Measurements from ENCODE around the gene DLG2. TPM values are rescaled to one million over a fixed set of nuclear protein-coding genes. Genes with fewer than 3 reads are reported as not detected.

DLG2 gene
- total and polyA plus RNA-seq, 4 donors: 0.30 to 5.5 (median 0.68) TPM

GRCh38 chr11:84564180-84564866 lies 1062.8 kb downstream of the DLG2 start:
- no peaks in the 10 kb centered on the region for H3K9me3 ChIP-seq (ENCODE audit: control insufficient read depth in 4 of 4, low read length in 3 of 4)

GRCh38 chr11:84563356-84563755 lies 1063.8 kb downstream of the DLG2 start:
- Histone ChIP-seq H3K36me3 (ENCODE audit: control insufficient read depth in 4 of 4, insufficient read depth in 3 of 4, low read depth in 1 of 4, low read length in 3 of 4) (no peaks in the 10 kb centered on the region), H3K27me3 (ENCODE audit: control insufficient read depth in 4 of 4, insufficient read depth in 4 of 4, low read length in 3 of 4) (no peaks in the 10 kb centered on the region), H3K27ac (ENCODE audit: low read depth in 1 of 2, low read length in 2 of 2) (no peak overlapping the region), H3K9ac (ENCODE audit: low read depth in 1 of 2, low read length in 2 of 2) (no peak overlapping the region), H3K4me3 (ENCODE audit: low read depth in 1 of 3, low read length in 3 of 3) (no peak overlapping the region), H3K4me1 (ENCODE audit: control insufficient read depth in 4 of 4, insufficient read depth in 4 of 4, low read length in 3 of 4) (peaks cover 3 to 24% (median 16%) of the 10 kb centered on the region in 4 donors), H3K9me3 (ENCODE audit: control insufficient read depth in 4 of 4, low read length in 3 of 4) (no peaks in the 10 kb centered on the region)
- TF ChIP-seq HNF4A (conservative IDR thresholded peaks at IDR 0.05): no peak
- TF ChIP-seq NR2F2 (IDR thresholded peaks at IDR 0.05): no peak
- TF ChIP-seq MAX (IDR thresholded peaks at IDR 0.05): no peak
- TF ChIP-seq RAD21 (IDR thresholded peaks at IDR 0.05): no peak
- no peak for TF ChIP-seq EGR1 (IDR thresholded peaks at IDR 0.05; ENCODE audit: low read depth in 2 of 2)
- TF ChIP-seq REST (IDR thresholded peaks at IDR 0.05): no peak
- TF ChIP-seq FOXA1 (IDR thresholded peaks at IDR 0.05): no peak
- no peak for TF ChIP-seq TAF1 (conservative IDR thresholded peaks at IDR 0.05)
- no peak for TF ChIP-seq JUND (IDR thresholded peaks at IDR 0.05)
- TF ChIP-seq SP1 (IDR thresholded peaks at IDR 0.05): no peak
- no peak for TF ChIP-seq ATF3 (IDR thresholded peaks at IDR 0.05)
- TF ChIP-seq ZBTB33 (IDR thresholded peaks at IDR 0.05): no peak
- TF ChIP-seq RXRA (IDR thresholded peaks at IDR 0.05): no peak
- TF ChIP-seq HNF4G (IDR thresholded peaks at IDR 0.05): no peak
- no peak for TF ChIP-seq FOXA2 (IDR thresholded peaks at IDR 0.05)
- TF ChIP-seq CTCF (IDR thresholded peaks at IDR 0.05; ENCODE audit: low read depth, low read length, missing input control): no peak
- no peak for TF ChIP-seq GABPA (IDR thresholded peaks at IDR 0.05 in 1 of 2, conservative IDR thresholded peaks at IDR 0.05 in 1 of 2)
- no peak for TF ChIP-seq YY1 (IDR thresholded peaks at IDR 0.05)
- no peak for DNase-seq (ENCODE audit: low spot score)
- 87% methylated on average over 2 of the region's 2 CpGs for WGBS

More at GRCh38 chr11:84564180-84564866, 1062.8 kb downstream of the DLG2 start:
- peak; percentile 39 for DNase-seq (ENCODE audit: low spot score)
- WGBS: 55% methylated on average over 4 of the region's 4 CpGs
- TF ChIP-seq GABPA (IDR thresholded peaks at IDR 0.05 in 1 of 2, conservative IDR thresholded peaks at IDR 0.05 in 1 of 2) (no peak), TAF1 (conservative IDR thresholded peaks at IDR 0.05) (no peak), SP1 (IDR thresholded peaks at IDR 0.05) (no peak), YY1 (IDR thresholded peaks at IDR 0.05) (peak; percentile 40), HNF4A (conservative IDR thresholded peaks at IDR 0.05) (peak in 1 of 2 donors; percentile 41), RAD21 (IDR thresholded peaks at IDR 0.05) (peak; percentile 80 to 85), FOXA1 (IDR thresholded peaks at IDR 0.05) (no peak), CTCF (IDR thresholded peaks at IDR 0.05; ENCODE audit: low read depth, low read length, missing input control) (peak; percentile 89)
- no peak overlapping the region for H3K4me3 ChIP-seq (ENCODE audit: low read depth in 1 of 3, low read length in 3 of 3)
- no peaks in the 10 kb centered on the region for H3K27me3 ChIP-seq (ENCODE audit: control insufficient read depth in 4 of 4, insufficient read depth in 4 of 4, low read length in 3 of 4)
- H3K36me3 ChIP-seq (ENCODE audit: control insufficient read depth in 4 of 4, insufficient read depth in 3 of 4, low read depth in 1 of 4, low read length in 3 of 4): no peaks in the 10 kb centered on the region
- H3K9ac ChIP-seq (ENCODE audit: low read depth in 1 of 2, low read length in 2 of 2): no peak overlapping the region
- no peak overlapping the region for H3K27ac ChIP-seq (ENCODE audit: low read depth in 1 of 2, low read length in 2 of 2)
- H3K4me1 ChIP-seq (ENCODE audit: control insufficient read depth in 4 of 4, insufficient read depth in 4 of 4, low read length in 3 of 4): peaks cover 3 to 24% (median 14%) of the 10 kb centered on the region in 4 donors
